C4-2B (cell line): ENCODE measurements around the gene ANO10.

Experiments
- CTCF ChIP-seq: fragments of 450-650 bp; conservative IDR thresholded peaks from 2 replicates; pipeline ENCODE4 v1.5.1; 2017; ENCODE audit warnings: mild to moderate bottlenecking
- ZFX ChIP-seq: fragments of 450-650 bp; IDR thresholded peaks from 2 replicates; pipeline ENCODE4 v1.6.1; 2017

GRCh38 chr3:43448098-43448497 lies 173.7 kb downstream of the ANO10 start:
- TF ChIP-seq CTCF (no peak), ZFX (no peak)
